Large intestine (tissue), 3 donors: ENCODE measurements around the gene GOLGA8A. TPM values are rescaled to one million over a fixed set of nuclear protein-coding genes. Genes with fewer than 3 reads are reported as not detected.
"Not testable (repeated sequence)": the region's sequence is repeated elsewhere in the genome, so short reads cannot be mapped to it uniquely, and the experiment has no call there.

Experiments used
- DNase-seq, 2 donors: peaks; one replicate each; pipeline versions ENCODE4 v3.0.0 to v3.0.0-alpha.2; 2013
- H3K27ac ChIP-seq: one replicate; pipeline ENCODE4 v1.5.1; 2013; ENCODE audit warnings: low read length
- H3K27me3 ChIP-seq: 2 replicates; pipeline ENCODE4 v1.6.1; 2013; ENCODE audit warnings: low read length; ENCODE audit not compliant: control insufficient read depth, insufficient read depth
- H3K36me3 ChIP-seq: 2 replicates; pipeline ENCODE4 v1.6.1; 2013; ENCODE audit warnings: low read length; ENCODE audit not compliant: control insufficient read depth, insufficient read depth
- H3K4me1 ChIP-seq: one replicate; pipeline ENCODE4 v1.6.1; 2013; ENCODE audit warnings: low read length; ENCODE audit not compliant: control insufficient read depth, insufficient read depth
- H3K4me3 ChIP-seq: one replicate; pipeline ENCODE4 v1.5.1; 2013; ENCODE audit warnings: low read length
- H3K9me3 ChIP-seq: one replicate; pipeline ENCODE4 v1.6.1; 2013; ENCODE audit warnings: mild to moderate bottlenecking, low read depth, low read length, moderate library complexity; ENCODE audit not compliant: control insufficient read depth
- WGBS: methylation state at CpG from one replicate; pipeline ENCODE4 v1.1.5; 2013; ENCODE audit warnings: low lambda C conversion rate; ENCODE audit not compliant: insufficient coverage; 5-methylcytosine and 5-hydroxymethylcytosine counted together
- polyA plus RNA-seq: library from polyadenylated mRNA; unstranded; fragments of 120-200 nt; gene quantifications from one replicate; pipeline ENCODE4 v1.2.1, GENCODE V29; 2013

Gene GOLGA8A
- polyA plus RNA-seq, 1 donor: 106 TPM

DNA sequence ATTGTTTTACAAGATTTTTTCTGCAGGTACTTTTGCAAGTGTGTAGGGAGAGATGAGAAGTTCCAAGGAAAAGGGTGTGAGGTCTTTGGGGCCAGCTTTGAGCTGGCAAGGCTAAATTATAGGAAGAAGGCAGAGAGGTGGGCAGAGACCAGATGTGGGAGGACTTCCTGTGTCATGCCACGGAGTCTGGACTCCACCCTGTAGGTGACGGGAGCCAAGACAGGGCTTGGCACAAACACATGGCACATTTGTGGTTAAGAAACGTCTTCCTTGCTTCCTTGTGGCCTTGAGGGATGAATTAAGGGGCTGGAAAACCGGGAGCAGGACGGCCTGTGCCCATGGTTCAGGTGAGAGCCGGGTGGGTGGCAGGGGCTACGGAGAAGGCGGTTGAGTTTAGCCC is 19.2 kb downstream of the GOLGA8A start:
- H3K27me3 ChIP-seq, H3K9me3 ChIP-seq, H3K4me1 ChIP-seq, H3K27ac ChIP-seq, H3K36me3 ChIP-seq, H3K4me3 ChIP-seq, DNase-seq: not testable (repeated sequence)
- WGBS: no CpG with 5 or more reads among the region's 8 CpGs

DNA sequence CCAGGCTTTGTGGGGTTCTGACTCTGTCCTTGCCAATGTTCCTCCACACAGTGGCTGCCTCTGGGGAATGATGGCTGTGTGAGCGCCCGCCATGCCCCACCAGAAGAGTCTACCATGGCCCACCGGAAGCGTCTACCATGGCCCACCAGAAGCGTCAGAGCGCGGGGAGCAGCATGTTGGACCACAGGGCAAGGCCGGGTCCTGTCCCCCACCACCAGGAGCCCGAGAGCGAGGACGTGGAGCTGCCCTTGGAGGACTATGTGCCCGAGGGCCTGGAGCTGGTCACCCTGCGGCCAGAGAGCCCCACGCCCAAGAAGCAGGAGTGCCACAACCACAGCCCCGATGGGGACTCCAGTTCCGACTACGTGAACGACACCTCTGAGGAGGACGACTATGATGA is 28.1 kb downstream of the GOLGA8A start:
- not testable (repeated sequence) for H3K4me1 ChIP-seq

DNA sequence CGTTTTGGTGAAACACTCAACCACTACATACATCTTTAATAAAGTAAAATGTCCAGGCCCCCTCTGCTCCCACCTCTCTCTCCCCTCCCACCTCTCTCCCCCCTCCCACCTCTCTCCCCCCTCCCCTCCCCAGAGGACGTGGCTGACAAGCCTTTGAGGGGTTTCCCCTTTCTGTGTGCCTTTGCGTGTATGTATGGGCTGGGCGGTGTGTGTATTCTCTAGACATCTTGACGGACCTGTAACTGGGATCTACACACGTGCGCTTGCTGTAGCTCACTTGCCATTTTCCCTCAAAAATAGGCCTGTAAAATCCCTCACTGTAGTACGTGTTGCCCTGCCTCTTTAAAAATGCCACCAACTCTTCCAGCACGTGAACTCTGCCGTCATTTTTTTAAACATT is 28.6 kb downstream of the GOLGA8A start:
- not testable (repeated sequence) for H3K27ac ChIP-seq, H3K4me1 ChIP-seq, H3K9me3 ChIP-seq, H3K4me3 ChIP-seq, H3K36me3 ChIP-seq, H3K27me3 ChIP-seq, DNase-seq
- no CpG with 5 or more reads among the region's 10 CpGs for WGBS

More for the DNA sequence above, 28.1 kb downstream of the GOLGA8A start:
- DNase-seq, H3K4me3 ChIP-seq, H3K27me3 ChIP-seq, H3K9me3 ChIP-seq, H3K36me3 ChIP-seq, H3K27ac ChIP-seq: not testable (repeated sequence)
- WGBS: no CpG with 5 or more reads among the region's 19 CpGs

DNA sequence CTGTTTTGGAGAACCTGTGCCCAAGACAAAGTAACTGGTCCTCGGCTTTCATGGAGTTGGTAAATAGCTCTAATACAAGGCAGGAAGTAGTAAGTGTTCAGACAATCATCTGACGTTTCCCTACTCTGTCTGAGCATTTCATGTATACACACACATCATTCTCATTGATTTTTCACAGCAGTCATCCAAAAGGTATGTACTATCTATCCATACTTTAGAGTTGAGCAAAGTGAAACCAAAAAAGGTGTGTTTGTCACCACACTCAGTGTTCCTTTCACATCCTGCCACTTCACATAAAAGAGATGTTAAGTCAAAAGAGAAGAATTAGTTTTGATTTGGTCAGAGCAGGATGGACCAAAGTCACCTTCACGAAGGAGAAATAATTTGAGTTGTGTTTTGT is 33.7 kb downstream of the GOLGA8A start:
- H3K36me3 ChIP-seq, H3K9me3 ChIP-seq, H3K27ac ChIP-seq, H3K27me3 ChIP-seq, H3K4me1 ChIP-seq, DNase-seq, H3K4me3 ChIP-seq: not testable (repeated sequence)
- no CpG with 5 or more reads among the region's 3 CpGs for WGBS

DNA sequence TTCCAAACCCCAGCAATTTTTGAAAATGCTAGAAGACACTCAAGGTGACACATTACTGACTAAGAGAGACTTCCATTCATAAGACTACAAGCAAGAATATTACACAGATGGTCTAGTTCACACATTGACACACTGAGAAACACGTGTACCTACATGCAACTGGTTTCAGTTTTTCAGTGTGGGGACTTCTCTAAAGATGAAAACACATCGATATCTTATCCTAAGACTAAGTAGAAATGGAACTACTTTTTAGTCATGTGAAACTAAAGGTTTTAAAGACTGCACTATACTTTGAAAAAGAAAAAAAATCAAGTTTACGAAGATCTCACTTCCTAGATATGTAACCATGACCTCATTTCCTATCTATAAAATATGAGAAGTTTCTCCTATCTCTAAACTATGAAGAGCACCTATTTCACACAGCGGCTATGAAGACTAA is 34.4 kb downstream of the GOLGA8A start:
- H3K9me3 ChIP-seq, DNase-seq, H3K27me3 ChIP-seq, H3K36me3 ChIP-seq, H3K4me3 ChIP-seq, H3K27ac ChIP-seq, H3K4me1 ChIP-seq: not testable (repeated sequence)
- WGBS: no CpG with 5 or more reads among the region's 4 CpGs

DNA sequence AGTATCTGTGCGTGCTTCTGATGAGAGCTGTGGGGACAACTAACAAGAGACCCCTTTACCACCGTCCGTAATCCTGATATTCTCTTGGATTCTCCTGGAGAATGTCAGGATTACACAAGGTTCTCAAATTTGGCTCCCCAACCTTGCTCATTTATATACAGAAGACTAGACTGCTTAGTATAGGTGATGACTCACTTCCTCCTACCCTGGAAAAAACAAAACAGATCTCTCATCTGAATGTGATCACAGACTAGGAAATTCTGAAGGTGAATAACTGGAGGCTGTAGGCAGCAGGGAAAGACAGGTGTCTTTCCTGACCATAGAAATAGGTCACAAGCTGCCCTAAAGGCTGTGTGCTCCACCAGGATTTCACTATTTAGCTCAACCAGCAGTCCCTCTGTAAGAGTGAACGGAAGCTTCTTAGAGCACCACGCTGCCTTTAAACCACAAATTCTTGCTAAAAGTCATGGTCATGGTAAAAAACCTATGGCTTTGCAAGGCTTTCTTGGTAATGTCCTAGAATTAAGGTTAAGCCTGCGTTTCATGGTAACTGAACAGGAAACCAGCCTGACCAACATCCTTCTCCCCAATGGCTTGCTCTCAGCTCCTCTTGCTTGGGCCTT is 39.9 kb downstream of the GOLGA8A start:
- not testable (repeated sequence) for H3K36me3 ChIP-seq, H3K27ac ChIP-seq, H3K4me3 ChIP-seq, DNase-seq, H3K4me1 ChIP-seq, H3K27me3 ChIP-seq, H3K9me3 ChIP-seq
- no CpG with 5 or more reads among the region's 6 CpGs for WGBS

DNA sequence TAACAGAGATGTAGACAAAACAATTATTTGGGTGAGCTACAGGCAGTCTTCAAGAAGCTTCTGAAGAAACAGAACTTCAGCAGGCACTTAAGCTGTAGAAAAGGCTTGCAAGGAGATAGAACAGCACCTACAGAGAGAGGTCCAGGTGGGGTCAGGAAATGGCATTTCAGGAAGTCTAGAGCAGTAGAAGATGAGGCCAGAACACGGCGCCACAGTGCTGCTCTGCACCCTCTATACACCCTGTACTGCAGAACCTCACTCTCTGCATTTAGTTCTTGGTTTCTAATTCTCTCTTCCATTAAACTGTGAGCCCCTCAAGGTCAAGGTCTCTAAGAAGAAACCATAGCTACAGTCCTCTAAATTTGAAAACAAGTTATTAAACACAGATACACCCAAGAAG is 44.6 kb downstream of the GOLGA8A start:
- DNase-seq, H3K27ac ChIP-seq: not testable (repeated sequence)
- WGBS: no CpG with 5 or more reads among the region's 2 CpGs

DNA sequence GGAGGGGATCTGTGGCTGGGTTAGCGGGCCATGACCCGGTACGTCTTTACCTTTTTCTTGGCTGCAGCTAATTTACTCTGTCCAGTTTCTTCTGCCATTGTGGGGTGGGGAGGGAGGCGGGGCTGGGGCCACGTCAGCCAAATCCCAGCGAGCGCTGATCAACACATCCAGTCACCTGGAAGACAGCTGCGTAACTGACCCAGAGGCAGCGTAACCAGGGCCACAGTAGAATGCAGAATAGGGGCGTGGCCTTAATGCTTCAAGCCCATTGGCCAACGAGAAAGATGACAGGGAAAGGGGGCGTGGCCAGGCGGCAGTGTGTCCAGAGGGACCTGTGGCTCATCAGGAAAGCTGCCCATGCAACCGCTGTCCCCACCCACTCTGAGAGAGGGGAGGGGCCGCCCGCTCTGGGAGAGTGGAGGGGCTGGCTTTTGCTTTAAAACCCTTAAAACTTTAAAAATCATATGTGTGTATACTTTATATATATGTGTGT is 48.0 kb downstream of the GOLGA8A start:
- not testable (repeated sequence) for H3K4me1 ChIP-seq, H3K4me3 ChIP-seq, H3K27me3 ChIP-seq, DNase-seq, H3K9me3 ChIP-seq, H3K36me3 ChIP-seq, H3K27ac ChIP-seq
- no CpG with 5 or more reads among the region's 16 CpGs for WGBS

More for the DNA sequence above, 44.6 kb downstream of the GOLGA8A start:
- H3K9me3 ChIP-seq, H3K27me3 ChIP-seq, H3K36me3 ChIP-seq, H3K4me3 ChIP-seq, H3K4me1 ChIP-seq: not testable (repeated sequence)

Other genes with a start within 250 kb of the GOLGA8A start
- 59.4 TPM for gene KATNBL1, start 227.7 kb downstream of the GOLGA8A start, polyA plus RNA-seq
- gene EMC4, start 212.8 kb downstream of the GOLGA8A start, polyA plus RNA-seq: 85.2 TPM
- gene SLC12A6, start 100.0 kb downstream of the GOLGA8A start, polyA plus RNA-seq: 25.6 TPM
- gene NOP10, start 94.7 kb downstream of the GOLGA8A start, polyA plus RNA-seq: 161 TPM
- 0.09 TPM for gene NUTM1, start 94.5 kb downstream of the GOLGA8A start, polyA plus RNA-seq
- 56.2 TPM for gene LPCAT4, start 70.6 kb downstream of the GOLGA8A start, polyA plus RNA-seq
- 126 TPM for gene GOLGA8B, start 145.8 kb upstream of the GOLGA8A start, polyA plus RNA-seq